NCI-H510A (cell line): ENCODE measurements around the gene MAP3K20.
"Not testable (repeated sequence)": the region's sequence is repeated elsewhere in the genome, so short reads cannot be mapped to it uniquely, and the experiment has no call there.

Source experiments
- DNase-seq: peaks from one replicate; lab custom pipeline; 2025; lab: John Stamatoyannopoulos, UW

Gene MAP3K20

GRCh38 chr2:173161507-173161906 lies 85.9 kb downstream of the MAP3K20 start:
- no peak for DNase-seq

GRCh38 chr2:173163357-173163756 lies 87.7 kb downstream of the MAP3K20 start:
- not testable (repeated sequence) for DNase-seq

DNA sequence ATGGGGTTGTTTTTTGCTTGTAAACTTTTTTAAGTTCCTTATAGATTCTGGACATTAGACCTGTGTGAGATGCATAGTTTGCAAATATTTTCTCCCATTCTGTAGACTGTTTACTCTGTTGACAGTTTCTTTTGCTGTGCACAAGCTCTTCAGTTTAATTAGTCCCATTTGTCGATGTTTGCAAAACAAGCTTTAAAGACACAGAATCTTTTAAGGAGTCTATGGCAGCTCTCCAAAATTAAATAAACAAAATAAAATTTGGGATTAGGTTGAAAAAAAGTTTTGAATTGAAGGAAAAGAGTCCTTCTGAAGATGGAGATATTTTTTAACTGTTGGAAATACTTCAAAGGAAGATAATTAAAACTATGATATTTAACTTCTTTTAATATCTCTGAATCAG lies 88.8 kb downstream of the MAP3K20 start:
- DNase-seq, result no peak

GRCh38 chr2:173165443-173166238 lies 90.0 kb downstream of the MAP3K20 start:
- no peak for DNase-seq

GRCh38 chr2:173171321-173171720 lies 95.7 kb downstream of the MAP3K20 start:
- DNase-seq, result no peak

- no peak for DNase-seq
Measured at GRCh38 chr2:173171924-173172643, 96.4 kb downstream of the MAP3K20 start.

- not testable (repeated sequence) for DNase-seq
Measured at GRCh38 chr2:173174339-173174738, 98.7 kb downstream of the MAP3K20 start.

DNA sequence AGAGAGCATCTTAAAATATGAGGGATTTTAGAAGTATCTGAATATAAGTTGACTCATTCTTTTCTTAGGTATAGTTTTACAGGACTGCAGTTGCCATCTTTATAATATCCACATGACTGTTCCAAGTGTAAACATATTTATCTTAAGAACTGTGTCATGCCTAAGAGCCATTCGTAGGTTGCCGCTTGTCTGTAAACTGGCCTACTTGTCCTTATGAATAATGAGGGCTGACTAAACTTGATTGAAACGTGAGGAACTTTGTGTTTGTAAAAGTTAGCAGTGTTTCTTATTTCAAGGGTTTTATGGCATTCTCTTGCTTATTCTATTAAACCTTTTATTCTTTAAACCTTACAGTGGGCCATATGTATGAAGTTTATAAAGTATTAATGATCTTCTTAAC lies 99.6 kb downstream of the MAP3K20 start:
- DNase-seq, result no peak

DNA sequence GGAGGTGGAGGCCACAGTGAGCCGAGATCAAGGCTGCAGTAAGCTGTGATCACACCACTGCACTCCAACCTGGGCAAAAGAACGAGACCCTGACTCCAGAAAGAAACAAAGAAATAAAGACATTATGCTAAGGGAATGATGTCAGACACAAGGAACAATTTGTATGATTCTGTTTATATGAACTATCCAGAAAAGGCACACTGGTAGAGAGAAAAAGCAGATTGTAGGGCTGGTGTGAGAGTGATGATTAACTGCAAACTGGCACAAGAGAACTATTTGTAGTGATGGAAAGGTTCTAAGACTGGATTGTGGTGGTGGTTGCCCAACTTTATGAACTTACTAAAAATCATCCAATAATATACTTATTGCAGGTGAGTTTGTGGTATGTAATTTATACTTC lies 106.3 kb downstream of the MAP3K20 start:
- DNase-seq, result no peak

DNA sequence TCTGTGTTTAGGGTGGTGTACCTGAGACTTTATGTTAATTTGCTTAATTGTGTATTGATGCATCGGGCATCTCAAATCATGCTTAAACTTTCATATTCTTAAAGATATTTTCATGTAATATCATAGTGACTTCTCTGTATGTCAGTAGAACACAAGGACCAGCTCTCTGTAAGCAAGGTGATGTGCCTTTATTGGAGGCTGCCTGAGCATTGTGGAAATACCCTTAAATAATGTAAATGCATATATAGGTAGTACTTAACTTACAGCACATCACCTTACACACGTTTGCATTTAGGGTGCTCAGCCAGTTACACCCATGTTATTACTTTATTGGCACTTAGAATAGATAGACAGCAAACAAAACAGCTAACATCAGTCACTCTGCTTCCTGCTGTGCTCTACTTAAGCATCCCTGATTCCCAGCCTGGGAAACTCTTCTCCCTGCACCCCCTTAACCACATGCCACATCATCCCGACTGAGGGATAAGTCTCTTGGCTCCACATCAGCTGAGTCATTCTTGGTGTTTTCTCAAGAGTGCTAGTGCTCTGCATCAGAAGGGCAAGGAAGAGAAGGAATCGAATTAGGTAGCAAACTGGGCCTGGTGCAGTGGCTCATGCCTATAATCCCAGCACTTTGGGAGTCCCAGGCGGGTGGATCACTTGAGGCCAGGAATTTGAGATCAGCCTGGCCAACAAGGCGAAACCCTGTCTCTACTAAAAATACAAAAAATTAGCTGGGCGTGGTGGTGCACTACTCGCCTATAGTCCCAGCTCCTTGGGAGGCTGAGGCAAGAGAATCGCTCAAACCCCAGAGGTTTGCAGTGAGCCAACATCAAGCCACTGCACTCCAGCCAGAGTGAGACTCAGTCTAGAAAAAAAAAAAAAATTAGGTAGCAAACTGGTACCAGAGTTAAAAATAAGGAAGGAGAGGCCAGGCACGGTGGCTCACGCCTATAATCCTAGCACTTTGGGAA lies 108.7 kb downstream of the MAP3K20 start:
- DNase-seq, result no peak

DNA sequence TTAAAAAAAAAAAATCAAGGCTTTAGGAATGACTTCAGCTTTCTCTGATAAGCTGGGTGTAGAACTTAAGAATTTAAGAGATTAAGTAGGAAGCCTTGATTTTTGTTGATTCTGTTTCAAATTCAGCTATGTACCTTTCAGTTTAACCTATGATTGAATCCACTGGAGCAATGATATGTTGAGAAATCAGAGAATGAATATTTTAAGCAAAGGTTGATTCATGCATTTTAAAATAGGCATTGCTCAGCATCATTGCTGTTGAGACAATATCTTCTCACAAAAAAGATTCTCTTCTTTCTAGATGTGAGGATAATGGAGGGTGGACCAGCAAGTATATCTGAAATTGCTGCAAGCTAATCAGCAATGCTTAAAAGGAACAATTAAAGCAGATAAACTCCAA lies 109.8 kb downstream of the MAP3K20 start:
- DNase-seq, result no peak

GRCh38 chr2:173187941-173188788 lies 112.5 kb downstream of the MAP3K20 start:
- no peak for DNase-seq

DNA sequence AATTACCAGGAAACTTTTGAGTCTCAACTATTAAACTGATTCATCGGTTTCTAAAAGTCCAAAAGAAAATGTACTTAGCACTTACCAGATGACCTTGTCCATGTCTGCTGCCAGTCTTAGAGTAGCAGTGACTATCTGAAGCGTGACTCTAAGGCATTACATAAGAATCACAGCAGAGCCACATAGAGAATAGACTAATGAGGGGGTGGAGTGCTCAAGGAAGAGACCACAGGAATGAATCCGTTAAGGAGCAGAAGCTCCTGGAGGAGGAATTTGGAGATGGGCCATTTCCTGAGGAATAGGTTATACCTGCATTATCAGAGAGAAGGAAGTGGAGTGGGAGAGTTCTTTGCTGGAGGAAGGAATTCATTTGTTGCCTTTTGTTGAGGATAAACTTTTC lies 116.0 kb downstream of the MAP3K20 start:
- no peak for DNase-seq

- no peak for DNase-seq
Measured at GRCh38 chr2:173192071-173192470, 116.4 kb downstream of the MAP3K20 start.

DNA sequence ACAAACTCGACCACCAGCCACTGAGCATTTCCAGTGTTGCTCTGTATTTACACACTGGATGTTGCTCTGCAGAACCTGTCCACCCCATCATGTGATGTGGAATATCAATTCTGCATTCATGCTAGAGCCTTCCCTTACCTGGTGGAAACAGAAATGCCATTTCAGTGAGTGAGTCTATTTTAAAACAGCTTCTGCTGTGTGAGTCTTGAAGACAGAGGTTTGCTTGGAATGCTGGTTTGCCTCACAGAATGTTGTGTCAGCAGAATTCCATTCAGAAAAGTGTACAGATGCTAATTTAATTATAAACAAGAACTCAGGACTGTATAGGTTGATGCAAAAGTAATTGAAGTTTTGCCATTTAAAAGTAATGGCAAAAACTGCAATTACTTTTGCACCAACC lies 118.3 kb downstream of the MAP3K20 start:
- no peak for DNase-seq

DNA sequence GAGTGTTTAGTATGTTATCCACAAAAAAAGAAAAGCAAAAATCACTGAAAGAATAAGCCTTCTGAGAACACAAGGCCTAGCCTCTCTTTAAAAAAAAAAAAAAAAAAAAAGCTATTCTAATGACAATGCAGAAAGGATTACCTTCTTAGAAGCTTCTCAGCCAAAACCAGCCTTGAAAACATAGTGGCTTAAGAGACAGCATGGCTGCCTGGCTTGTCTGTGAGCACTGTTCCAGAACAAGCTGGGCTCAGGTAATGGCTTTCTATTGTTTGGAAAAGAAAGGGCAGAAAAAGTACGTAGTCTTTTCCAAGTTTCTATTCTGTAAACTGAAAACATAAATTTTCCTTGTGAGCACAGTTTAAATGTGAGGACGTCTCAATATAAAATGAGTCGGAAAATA lies 119.5 kb downstream of the MAP3K20 start:
- no peak for DNase-seq

GRCh38 chr2:173196080-173196479 lies 120.4 kb downstream of the MAP3K20 start:
- DNase-seq, result no peak

DNA sequence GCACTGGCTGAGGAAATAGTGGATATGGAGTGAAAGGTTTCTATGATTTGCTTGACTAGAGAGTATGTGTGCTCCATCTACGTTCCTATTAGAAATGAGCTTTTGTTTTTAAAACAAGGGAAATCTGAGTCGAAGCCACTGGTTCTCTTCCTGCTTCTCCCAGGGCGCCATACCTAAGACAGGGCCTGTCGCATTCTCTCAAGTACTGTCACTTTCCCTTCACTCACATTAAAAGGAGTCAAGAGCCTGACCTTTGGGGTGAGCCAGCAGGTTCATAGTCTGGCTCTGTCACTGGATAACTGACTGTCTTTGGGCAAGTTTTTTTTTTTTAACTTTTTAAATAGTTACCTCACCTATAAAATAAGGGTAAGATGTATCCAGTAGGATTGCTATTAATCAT lies 121.0 kb downstream of the MAP3K20 start:
- DNase-seq, result no peak

- DNase-seq, result no peak
Measured at GRCh38 chr2:173198327-173198726, 122.7 kb downstream of the MAP3K20 start.

DNA sequence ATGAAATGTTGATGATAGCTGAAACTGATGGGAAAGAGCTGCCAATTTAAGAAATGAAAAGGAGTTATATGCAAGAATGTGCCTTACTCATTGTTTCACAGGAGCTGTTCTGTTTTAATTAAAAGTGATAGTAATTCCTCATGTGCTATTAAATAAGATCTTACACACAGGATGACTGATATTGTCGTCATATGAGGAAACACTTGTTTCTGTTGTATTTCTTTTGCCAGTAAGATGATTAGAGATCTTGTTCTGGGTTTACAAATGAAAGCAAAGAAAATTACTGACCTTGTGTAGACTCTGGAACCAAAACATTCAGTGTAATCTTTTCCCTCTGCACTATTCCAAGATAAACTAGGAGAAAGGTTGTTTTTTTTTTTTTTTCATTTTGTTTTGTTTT lies 123.6 kb downstream of the MAP3K20 start:
- DNase-seq, result no peak

GRCh38 chr2:173202570-173202969 lies 126.9 kb downstream of the MAP3K20 start:
- no peak for DNase-seq
